HG03159 (cell line): ENCODE results near the gene WDR82.

Source experiments
- ATAC-seq: cut with Tn5 transposase; IDR thresholded peaks from one replicate; pipeline ENCODE4 v1.9.1; 2021; ENCODE audit warnings: mild to moderate bottlenecking, moderate library complexity; ENCODE audit not compliant: unreplicated experiment

Gene WDR82

GRCh38 chr3:52257911-52258310 is 20.5 kb downstream of the WDR82 start:
- ATAC-seq, result no peak

- ATAC-seq, result no peak
Observed at GRCh38 chr3:52256622-52257021, 21.8 kb downstream of the WDR82 start.

- no peak for ATAC-seq
Observed at GRCh38 chr3:52256159-52256558, 22.3 kb downstream of the WDR82 start.

- ATAC-seq, result no peak
Observed at GRCh38 chr3:52254608-52255007, 23.8 kb downstream of the WDR82 start.

- peak; percentile 91 for ATAC-seq
Observed at GRCh38 chr3:52253314-52254304, 24.8 kb downstream of the WDR82 start.

- ATAC-seq, result no peak
Observed at GRCh38 chr3:52250122-52250521, 28.3 kb downstream of the WDR82 start.

GRCh38 chr3:52249683-52250082 is 28.8 kb downstream of the WDR82 start:
- ATAC-seq, result no peak

- no peak for ATAC-seq
Observed at GRCh38 chr3:52248816-52249547, 29.5 kb downstream of the WDR82 start.

GRCh38 chr3:52248165-52248541 is 30.3 kb downstream of the WDR82 start:
- ATAC-seq, result no peak

GRCh38 chr3:52247409-52248164 is 30.9 kb downstream of the WDR82 start:
- ATAC-seq, result no peak

- ATAC-seq, result no peak
Observed at GRCh38 chr3:52246728-52247408, 31.6 kb downstream of the WDR82 start.

GRCh38 chr3:52246264-52246620 is 32.2 kb downstream of the WDR82 start:
- no peak for ATAC-seq

- no peak for ATAC-seq
Observed at GRCh38 chr3:52245322-52246263, 32.9 kb downstream of the WDR82 start, which contains the start of gene PPM1M. TSS of gene PPM1M (plus strand) at chr3:52245759. CDS start at chr3:52245825, 66 bp downstream.

- peak; percentile 43 for ATAC-seq
Observed at GRCh38 chr3:52243791-52244628, 34.4 kb downstream of the WDR82 start.

GRCh38 chr3:52242039-52242438 is 36.4 kb downstream of the WDR82 start:
- ATAC-seq, result no peak

- ATAC-seq, result no peak
Observed at GRCh38 chr3:52240886-52241370, 37.5 kb downstream of the WDR82 start.

GRCh38 chr3:52240059-52240885 is 38.2 kb downstream of the WDR82 start:
- no peak for ATAC-seq
